ENCODE data around the gene ZNF598. TPM values are rescaled to one million over a fixed set of nuclear protein-coding genes. Genes with fewer than 3 reads are reported as not detected.

ZNF598 gene
- polyA plus RNA-seq, 1 of the 3 experiments (the other 2 are of a cell fraction) = 47.8 TPM

DNA sequence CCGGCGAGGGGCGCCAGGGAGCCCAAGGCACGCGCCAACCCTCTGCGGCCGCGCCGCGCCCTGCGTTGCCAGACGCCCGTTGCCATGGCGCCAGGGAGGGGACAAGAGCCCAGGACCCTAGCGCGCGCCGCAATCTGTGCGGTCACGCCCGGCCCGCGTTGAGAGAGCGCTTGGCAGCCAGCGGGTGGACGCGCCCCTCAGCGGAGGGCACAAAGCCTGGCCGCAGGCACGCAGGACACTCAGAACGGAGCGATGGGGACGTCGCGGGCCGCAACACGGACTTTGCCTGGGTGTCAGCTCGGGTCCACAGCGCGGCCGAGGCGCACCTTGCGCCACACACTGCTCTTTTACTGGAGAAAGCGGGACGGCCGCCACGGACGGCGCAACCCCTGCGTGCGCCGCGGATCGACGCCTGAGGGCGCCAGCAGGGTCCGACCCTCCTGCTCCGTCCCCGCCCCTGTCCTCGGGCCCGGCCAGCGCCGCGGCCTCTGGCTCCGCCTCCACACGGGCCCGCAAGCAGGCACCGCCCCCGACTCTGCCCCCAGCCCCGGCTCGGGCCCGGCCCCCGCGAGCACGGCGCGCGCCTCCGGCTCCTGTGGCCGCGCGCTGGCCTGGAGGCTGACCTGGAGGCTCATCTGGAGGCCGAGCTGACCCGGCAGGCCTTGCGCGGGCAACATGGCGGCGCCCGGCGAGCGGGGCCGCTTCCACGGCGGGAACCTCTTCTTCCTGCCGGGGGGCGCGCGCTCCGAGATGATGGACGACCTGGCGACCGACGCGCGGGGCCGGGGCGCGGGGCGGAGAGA, 25.9 kb downstream of the ZNF598 start, which contains the start of gene GFER (continued):
- no peak; the same call in 1 of the 2 replicates for TF ChIP-seq RCOR1 (IDR thresholded peaks at IDR 0.05; ENCODE audit: low read length)
- TF ChIP-seq SIN3A (IDR thresholded peaks at IDR 0.05; ENCODE audit: borderline replicate concordance, low read depth, low read length) = peak; percentile 73; the same call in 1 of the 2 replicates
- no peak for TF ChIP-seq PBX3 (IDR thresholded peaks at IDR 0.05)
- TF ChIP-seq, protein P1, sequence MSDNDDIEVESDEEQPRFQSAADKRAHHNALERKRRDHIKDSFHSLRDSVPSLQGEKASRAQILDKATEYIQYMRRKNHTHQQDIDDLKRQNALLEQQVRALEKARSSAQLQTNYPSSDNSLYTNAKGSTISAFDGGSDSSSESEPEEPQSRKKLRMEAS (IDR thresholded peaks at IDR 0.05; ENCODE audit: low read depth) = peak; percentile 14; the same call in 1 of the 2 replicates
- TF ChIP-seq RXRA (IDR thresholded peaks at IDR 0.05; ENCODE audit: borderline replicate concordance, low read depth) = no peak; the same call in 1 of the 2 replicates
- TF ChIP-seq, protein P2, sequence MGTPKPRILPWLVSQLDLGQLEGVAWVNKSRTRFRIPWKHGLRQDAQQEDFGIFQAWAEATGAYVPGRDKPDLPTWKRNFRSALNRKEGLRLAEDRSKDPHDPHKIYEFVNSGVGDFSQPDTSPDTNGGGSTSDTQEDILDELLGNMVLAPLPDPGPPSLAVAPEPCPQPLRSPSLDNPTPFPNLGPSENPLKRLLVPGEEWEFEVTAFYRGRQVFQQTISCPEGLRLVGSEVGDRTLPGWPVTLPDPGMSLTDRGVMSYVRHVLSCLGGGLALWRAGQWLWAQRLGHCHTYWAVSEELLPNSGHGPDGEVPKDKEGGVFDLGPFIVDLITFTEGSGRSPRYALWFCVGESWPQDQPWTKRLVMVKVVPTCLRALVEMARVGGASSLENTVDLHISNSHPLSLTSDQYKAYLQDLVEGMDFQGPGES (IDR thresholded peaks at IDR 0.05; ENCODE audit: low read depth, low read length) = no peak
- no peak for TF ChIP-seq FOSL2 (IDR thresholded peaks at IDR 0.05; ENCODE audit: borderline replicate concordance, low read depth)
- TF ChIP-seq YY1 (IDR thresholded peaks at IDR 0.05; ENCODE audit: low read depth) = peak; percentile 94
- peak; percentile 8; the same call in 1 of the 2 replicates for TF ChIP-seq POLR2AphosphoS5 (IDR thresholded peaks at IDR 0.05; ENCODE audit: low read depth, low read length)
- no peak for TF ChIP-seq TCF12 (IDR thresholded peaks at IDR 0.05)
- no peak for TF ChIP-seq GABPA (IDR thresholded peaks at IDR 0.05; ENCODE audit: low read depth)
- no peak; the same call in 1 of the 2 replicates for TF ChIP-seq TEAD4 (IDR thresholded peaks at IDR 0.05; ENCODE audit: borderline replicate concordance, insufficient read depth)

- CTCF ChIA-PET = interaction anchor here (0.6 to 3.3 kb wide), 10 partner anchors 11 to 158 kb away, joined by 3 to 19 read pairs (median 3); partner anchors contain the start of genes RPS2 and TBL3
- Histone ChIP-seq H2AFZ (ENCODE audit: low read depth) (0 out of 2 replicates have a peak overlapping the region, but pooled peaks have one; percentile 81), H3K9ac (peak overlapping the region; percentile 67; the same call in 1 of the 2 replicates), H3K79me2 (ENCODE audit: insufficient read depth) (peaks cover 19% of the 10 kb centered on the region; the same call in 1 of the 2 replicates), H3K36me3 (replicated peaks in 1 of 2; ENCODE audit: control insufficient read depth in 1 of 2, insufficient read depth in 2 of 2, low read length in 1 of 2) (peaks cover 5 to 21% of the 10 kb centered on the region in 2 experiments), H3K27me3 (ENCODE audit: insufficient read depth) (no peaks in the 10 kb centered on the region), H4K20me1 (ENCODE audit: insufficient read depth) (no peaks in the 10 kb centered on the region), H3K4me3 (ENCODE audit: low read depth in 2 of 2, low read length in 1 of 2) (peak overlapping the region; percentile 77 to 80), H3K27ac (ENCODE audit: low read depth in 2 of 2, low read length in 1 of 2) (peak overlapping the region in 1 of 2 experiments; percentile 95; a peak in 3 of 4 replicates), H3K9me3 (no peaks in the 10 kb centered on the region), H3K4me1 (ENCODE audit: control insufficient read depth in 1 of 2, insufficient read depth in 2 of 2, low read depth in 1 of 2, low read length in 1 of 2) (peaks cover 8 to 20% of the 10 kb centered on the region in 2 experiments; a peak in 2 of 4 replicates), H3K9me2 (no peaks in the 10 kb centered on the region), H3F3A (replicated peaks; ENCODE audit: insufficient read depth) (peaks cover 15% of the 10 kb centered on the region), H3K4me2 (peak overlapping the region; percentile 99)
- no peak for DNase-seq
- POLR2A ChIA-PET = interaction anchor here (0.7 to 1.7 kb wide), 2 partner anchors 18 to 199 kb away, joined by 3 to 9 read pairs; partner anchors contain the start of gene RPS2
- no peak for TF ChIP-seq TCF12 (IDR thresholded peaks at IDR 0.05)
- peak; percentile 3; the same call in 1 of the 2 replicates for TF ChIP-seq PBX3 (IDR thresholded peaks at IDR 0.05)
- TF ChIP-seq GATA2 (CRISPR knock-in tag; IDR thresholded peaks at IDR 0.05) = no peak
- TF ChIP-seq FOSL2 (IDR thresholded peaks at IDR 0.05; ENCODE audit: borderline replicate concordance, low read depth) = no peak
- TF ChIP-seq USF1 (IDR thresholded peaks at IDR 0.05; ENCODE audit: borderline replicate concordance, low read depth) = no peak
- no peak; the same call in 1 of the 2 replicates for TF ChIP-seq ELF1 (IDR thresholded peaks at IDR 0.05)
- no peak for TF ChIP-seq GABPA (IDR thresholded peaks at IDR 0.05; ENCODE audit: low read depth)
- no peak for TF ChIP-seq MEF2A (IDR thresholded peaks at IDR 0.05; ENCODE audit: borderline replicate concordance, low read depth)
- WGBS (ENCODE audit: low lambda C conversion rate) = 32% methylated on average over 14 of the region's 19 CpGs
Measured at GRCh38 chr16:1982991-1983543, 26.6 kb downstream of the ZNF598 start.

Measured in SK-N-SH (cell line).